ENCODE results near the gene TMEM240. TPM values are rescaled to one million over a fixed set of nuclear protein-coding genes. Genes with fewer than 3 reads are reported as not detected.

Gene TMEM240
- total and polyA plus RNA-seq, 2 experiments from 2014 or later: 1.8 to 5.1 TPM

GRCh38 chr1:1528301-1529267 is 11.8 kb downstream of the TMEM240 start:
- peaks cover 54% of the 10 kb centered on the region for H3K36me3 Mint-ChIP-seq (ENCODE audit: low read depth)
- no peaks in the 10 kb centered on the region for H3K4me1 ChIP-seq (ENCODE audit: insufficient read depth)
- 0 out of 3 replicates have a peak, but pooled peaks cover 8% of the 10 kb centered on the region for H3K9me3 Mint-ChIP-seq
- ATAC-seq: no peak
- no peaks in the 10 kb centered on the region for H3K9me2 ChIP-seq (ENCODE audit: insufficient read depth)
- H3K4me2 ChIP-seq: no peak overlapping the region
- no peaks in the 10 kb centered on the region for H3K27me3 ChIP-seq (ENCODE audit: insufficient read depth)
- no peak overlapping the region for H2AFZ ChIP-seq
- no peak overlapping the region for H3K27ac Mint-ChIP-seq
- H3K27me3 Mint-ChIP-seq (ENCODE audit: insufficient read depth, low read depth, poor library complexity): peaks cover 6% of the 10 kb centered on the region
- no peak overlapping the region for H3K4me3 ChIP-seq
- no peaks in the 10 kb centered on the region for H3K4me1 Mint-ChIP-seq
- H3K36me3 ChIP-seq (ENCODE audit: insufficient read depth): no peaks in the 10 kb centered on the region
- no peaks in the 10 kb centered on the region; the same call in 1 of the 2 replicates for H4K20me1 ChIP-seq (replicated peaks; ENCODE audit: insufficient read depth)
- DNase-seq (ENCODE audit: low spot score): no peak
- H3K4me3 Mint-ChIP-seq: no peak overlapping the region
- no peaks in the 10 kb centered on the region for H3K79me2 ChIP-seq (replicated peaks; ENCODE audit: insufficient read depth)
- H3K27ac ChIP-seq (ENCODE audit: low read depth): no peak overlapping the region
- TF ChIP-seq ZNF114 (CRISPR knock-in tag; IDR thresholded peaks at IDR 0.05) (no peak), NANOG (IDR thresholded peaks at IDR 0.05; ENCODE audit: borderline replicate concordance) (no peak), ETS1 (IDR thresholded peaks at IDR 0.05) (no peak), STAT1 (IDR thresholded peaks at IDR 0.05; ENCODE audit: unreplicated experiment) (no peak), JUNB (IDR thresholded peaks at IDR 0.05; ENCODE audit: unreplicated experiment) (no peak), ZNF331 (CRISPR knock-in tag; IDR thresholded peaks at IDR 0.05; ENCODE audit: low read depth) (no peak), REST (IDR thresholded peaks at IDR 0.05; ENCODE audit: unreplicated experiment) (no peak), EZH2phosphoT487 (IDR thresholded peaks at IDR 0.05; ENCODE audit: unreplicated experiment) (no peak), ZNF462 (CRISPR knock-in tag; IDR thresholded peaks at IDR 0.05) (no peak), CTCF (conservative IDR thresholded peaks at IDR 0.05; ENCODE audit: low read depth in 2 of 2) (no peak)
- H3F3A ChIP-seq (replicated peaks; ENCODE audit: low read depth): no peaks in the 10 kb centered on the region
